Progenitor cell of endocrine pancreas (in vitro differentiated cells): ENCODE measurements around the gene SERTAD1. TPM values are rescaled to one million over a fixed set of nuclear protein-coding genes. Genes with fewer than 3 reads are reported as not detected.

ENCODE experiments used
- DNase-seq: peaks from one replicate; pipeline ENCODE4 v3.0.0; 2021; ENCODE audit warnings: low spot score; ENCODE audit not compliant: unreplicated experiment
- H3K27ac Mint-ChIP-seq: 2 replicates; pipeline ENCODE4 v1.8.0; 2021; ENCODE audit warnings: mild to moderate bottlenecking, moderate library complexity, mixed read lengths
- H3K27me3 Mint-ChIP-seq: 2 replicates; pipeline ENCODE4 v1.8.0; 2021; ENCODE audit warnings: mixed read lengths
- H3K36me3 Mint-ChIP-seq: 2 replicates; pipeline ENCODE4 v1.8.0; 2022; ENCODE audit warnings: mixed read lengths; ENCODE audit not compliant: insufficient read depth
- H3K4me1 Mint-ChIP-seq: 2 replicates; pipeline ENCODE4 v1.8.0; 2021; ENCODE audit warnings: low read depth, mixed read lengths
- H3K4me3 Mint-ChIP-seq: 2 replicates; pipeline ENCODE4 v1.8.0; 2021; ENCODE audit warnings: low read depth, mild to moderate bottlenecking, moderate library complexity, mixed read lengths
- H3K9me3 Mint-ChIP-seq: 2 replicates; pipeline ENCODE4 v1.8.0; 2021; ENCODE audit warnings: low read depth, mixed read lengths
- CTCF ChIP-seq: fragments of 200-600 bp; sonication (generic); IDR thresholded peaks from one replicate; pipeline ENCODE4 v1.5.0; 2021; ENCODE audit warnings: antibody characterized with exemption, mild to moderate bottlenecking; ENCODE audit not compliant: unreplicated experiment
- total RNA-seq: library from RNA; stranded (reverse); gene quantifications from 2 replicates; pipeline ENCODE4 v1.2.1, GENCODE V29; 2021

SERTAD1 gene
- total RNA-seq, 1 donor from 2014 or later, result 4.4 TPM

- no peaks in the 10 kb centered on the region for H3K4me1 Mint-ChIP-seq
- no peaks in the 10 kb centered on the region for H3K27me3 Mint-ChIP-seq
- no peak for TF ChIP-seq CTCF
- no peak for DNase-seq
- H3K4me3 Mint-ChIP-seq, result no peak overlapping the region
- H3K36me3 Mint-ChIP-seq, result peaks cover 15% of the 10 kb centered on the region
- H3K27ac Mint-ChIP-seq, result no peak overlapping the region
- no peaks in the 10 kb centered on the region for H3K9me3 Mint-ChIP-seq
Measured at GRCh38 chr19:40374084-40374483, 51.7 kb downstream of the SERTAD1 start.

DNA sequence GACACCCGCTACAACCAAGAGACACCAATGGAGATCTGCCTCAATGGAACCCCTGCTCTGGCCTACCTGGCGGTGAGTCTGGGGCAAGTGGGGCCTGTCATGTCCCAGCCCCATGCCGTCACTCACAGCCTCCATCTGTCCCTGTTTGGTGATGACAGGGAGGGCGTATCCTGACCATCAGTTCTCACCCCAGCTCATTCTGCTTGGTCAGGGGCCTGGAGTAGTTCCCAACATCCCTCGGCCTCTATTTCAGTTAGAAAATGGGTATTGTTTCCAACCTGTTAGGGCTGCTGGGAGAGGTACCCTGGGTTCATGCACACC, 54.0 kb downstream of the SERTAD1 start:
- peaks cover 4% of the 10 kb centered on the region for H3K4me1 Mint-ChIP-seq

More for the DNA sequence above, 54.0 kb downstream of the SERTAD1 start:
- peaks cover 14% of the 10 kb centered on the region for H3K36me3 Mint-ChIP-seq
- no peaks in the 10 kb centered on the region for H3K9me3 Mint-ChIP-seq
- no peak overlapping the region for H3K27ac Mint-ChIP-seq
- no peak overlapping the region for H3K4me3 Mint-ChIP-seq
- no peaks in the 10 kb centered on the region for H3K27me3 Mint-ChIP-seq
- no peak for DNase-seq
- TF ChIP-seq CTCF, result no peak

Other genes starting within 250 kb of the SERTAD1 start
- gene MAP3K10, start 234.6 kb downstream of the SERTAD1 start, total RNA-seq, result 35.3 and 37.2 TPM in 2 replicates
- not detected in 2 replicates for gene TTC9B, start 207.6 kb downstream of the SERTAD1 start, total RNA-seq
- gene CCNP, start 199.3 kb downstream of the SERTAD1 start, total RNA-seq, result 0.50 and 0.78 TPM in 2 replicates
- 200 TPM in 2 replicates for gene AKT2, start 140.6 kb downstream of the SERTAD1 start, total RNA-seq
- 19.0 and 19.1 TPM in 2 replicates for gene C19orf47, start 77.6 kb downstream of the SERTAD1 start, total RNA-seq
- 349 and 353 TPM in 2 replicates for gene PLD3, start 77.3 kb downstream of the SERTAD1 start, total RNA-seq
- 0.11 TPM in 1 of 2 replicates, not detected in the other for gene HIPK4, start 35.8 kb downstream of the SERTAD1 start, total RNA-seq
- gene PRX, start 12.6 kb downstream of the SERTAD1 start, total RNA-seq, result 0.96 and 1.2 TPM in 2 replicates
- 26.5 and 27.5 TPM in 2 replicates for gene SERTAD3, start 18.3 kb upstream of the SERTAD1 start, total RNA-seq
- gene BLVRB, start 39.8 kb upstream of the SERTAD1 start, total RNA-seq, result 14.0 and 16.4 TPM in 2 replicates
- 2.8 and 3.1 TPM in 2 replicates for gene SPTBN4, start 41.0 kb upstream of the SERTAD1 start, total RNA-seq
- 102 and 114 TPM in 2 replicates for gene SHKBP1, start 150.9 kb upstream of the SERTAD1 start, total RNA-seq
- 25.4 TPM in 2 replicates for gene LTBP4, start 175.4 kb upstream of the SERTAD1 start, total RNA-seq